OCI-LY7 (cell line): ENCODE results near the gene KIFC1. TPM values are rescaled to one million over a fixed set of nuclear protein-coding genes. Genes with fewer than 3 reads are reported as not detected.

Source experiments
- BruUV-seq: library from RNA; stranded (reverse); fragments of 400-500 nt; replicated peaks from 2 replicates; lab custom pipeline; 2021; lab: Mats Ljungman, UMichigan
- CTCF ChIA-PET: fragments of 300-600 bp; sonication (Branson Sonifier 250); formaldehyde crosslinking; loops from one replicate; lab custom pipeline; 2022; ENCODE audit warnings: antibody characterized with exemption; ENCODE audit not compliant: unreplicated experiment; lab: Charles Lee
- POLR2A ChIA-PET: fragments of 300-600 bp; sonication (Branson Sonifier 250); formaldehyde crosslinking; loops from one replicate; lab custom pipeline; 2022; ENCODE audit warnings: antibody characterized with exemption; lab: Charles Lee
- DNase-seq: peaks from one replicate; pipeline ENCODE4 v3.0.0-alpha.2; 2015; ENCODE audit warnings: low spot score
- H2AFZ ChIP-seq: fragments of 200-600 bp; sonication (generic), shearing (Covaris generic); 2 replicates; pipeline ENCODE4 v1.6.1; 2014; ENCODE audit warnings: mild to moderate bottlenecking, antibody characterized with exemption, low read length, moderate library complexity
- H3K27ac ChIP-seq: fragments of 200-600 bp; sonication (generic); 2 replicates; pipeline ENCODE4 v1.5.1; 2014; ENCODE audit warnings: mixed run types, low read depth, mild to moderate bottlenecking, moderate library complexity, low read length, inconsistent platforms; ENCODE audit not compliant: poor library complexity, severe bottlenecking
- H3K36me3 ChIP-seq: fragments of 200-600 bp; sonication (generic); 2 replicates; pipeline ENCODE4 v1.6.1; 2014; ENCODE audit warnings: mild to moderate bottlenecking, antibody characterized with exemption, low read length, moderate library complexity, mixed read lengths; ENCODE audit not compliant: insufficient read depth
- H3K4me1 ChIP-seq: fragments of 200-600 bp; sonication (generic); 2 replicates; pipeline ENCODE4 v1.5.1; 2014; ENCODE audit warnings: mild to moderate bottlenecking, low read length; ENCODE audit not compliant: insufficient read depth, poor library complexity, severe bottlenecking
- H3K4me2 ChIP-seq: fragments of 200-600 bp; sonication (generic); 2 replicates; pipeline ENCODE4 v1.6.1; 2014; ENCODE audit warnings: mild to moderate bottlenecking, low read length
- H3K4me3 ChIP-seq: fragments of 200-600 bp; sonication (generic); 2 replicates; pipeline ENCODE4 v1.5.1; 2014; ENCODE audit warnings: mild to moderate bottlenecking, low read depth, low read length; ENCODE audit not compliant: poor library complexity, severe bottlenecking
- H3K79me2 ChIP-seq: fragments of 200-600 bp; sonication (generic); 2 replicates; pipeline ENCODE4 v1.6.1; 2016; ENCODE audit warnings: low read depth, mild to moderate bottlenecking, low read length, moderate library complexity, mixed read lengths; ENCODE audit not compliant: insufficient read depth
- H3K9me2 ChIP-seq: fragments of 200-600 bp; sonication (generic); 2 replicates; pipeline ENCODE4 v1.6.1; 2016; ENCODE audit warnings: mild to moderate bottlenecking, low read length, mixed read lengths; ENCODE audit not compliant: insufficient read depth
- H3K9me3 ChIP-seq: fragments of 200-600 bp; sonication (generic); 2 replicates; pipeline ENCODE4 v1.6.1; 2014; ENCODE audit warnings: mild to moderate bottlenecking, mixed run types, low read length, mixed read lengths
- H4K20me1 ChIP-seq: fragments of 200-600 bp; sonication (generic); 2 replicates; pipeline ENCODE4 v1.6.1; 2014; ENCODE audit warnings: mild to moderate bottlenecking, antibody characterized with exemption, low read length, moderate library complexity, mixed read lengths; ENCODE audit not compliant: insufficient read depth
- CTCF ChIP-seq: fragments of 200-600 bp; sonication (generic); conservative IDR thresholded peaks from 2 replicates; pipeline ENCODE4 v1.5.1; 2014; ENCODE audit warnings: mild to moderate bottlenecking, antibody characterized with exemption, low read length, moderate library complexity, mixed read lengths
- EZH2phosphoT487 ChIP-seq: fragments of 200-600 bp; sonication (generic); IDR thresholded peaks from 2 replicates; pipeline ENCODE4 v1.6.1; 2018; ENCODE audit warnings: low read depth, borderline replicate concordance, mild to moderate bottlenecking, mixed run types, antibody characterized with exemption, low read length, moderate library complexity, mixed read lengths
- intact Hi-C: fragments of 100-400 bp; cut with micrococcal nuclease; formaldehyde crosslinking; loops from one replicate; pipeline ENCODE4 v1.10.0; 2022; ENCODE audit not compliant: unreplicated experiment
- total RNA-seq, 2 experiments: library from RNA; depleted of rRNA in 1 of 2; stranded (reverse); fragments of >200 nt in 1 of 2; shearing (Covaris generic) in 1 of 2; gene quantifications; 2 replicates each; pipeline ENCODE4 v1.2.3, GENCODE V29; 2014 to 2022

Gene KIFC1
- total RNA-seq, 2 experiments from 2014 or later, result 138 to 167 TPM

- Histone ChIP-seq H3K27ac (no peak overlapping the region), H3K9me3 (no peaks in the 10 kb centered on the region), H4K20me1 (no peaks in the 10 kb centered on the region), H3K4me3 (no peak overlapping the region), H3K79me2 (peaks cover 19% of the 10 kb centered on the region; the same call in 1 of the 2 replicates), H3K9me2 (no peaks in the 10 kb centered on the region), H3K4me1 (peaks cover 19% of the 10 kb centered on the region), H3K4me2 (no peak overlapping the region), H3K36me3 (peaks cover 49% of the 10 kb centered on the region; the same call in 1 of the 2 replicates), H2AFZ (no peak overlapping the region)
- CTCF ChIA-PET, result no interaction called here
- no peak for DNase-seq
- intact Hi-C loops, result no loop called here
- POLR2A ChIA-PET, result no interaction called here
- BruUV-seq, result no TSS peak
- TF ChIP-seq CTCF (no peak), EZH2phosphoT487 (no peak)
These were observed 60.0 kb downstream of the KIFC1 start for GRCh38 chr6:33451606-33452005.

GRCh38 chr6:33452496-33452895, 60.9 kb downstream of the KIFC1 start:
- CTCF ChIA-PET, result interaction anchor here (0.6 to 0.7 kb wide), 2 partner anchors 10 to 18 kb away, joined by 6 to 13 read pairs; no protein-coding TSS in a partner anchor
- no TSS peak for BruUV-seq
- Histone ChIP-seq H3K36me3 (peaks cover 46% of the 10 kb centered on the region), H3K4me2 (peak overlapping the region; percentile 96; the same call in 1 of the 2 replicates), H2AFZ (no peak overlapping the region), H3K4me1 (peaks cover 19% of the 10 kb centered on the region), H3K9me3 (no peaks in the 10 kb centered on the region), H3K4me3 (no peak overlapping the region), H4K20me1 (no peaks in the 10 kb centered on the region), H3K27ac (no peak overlapping the region), H3K9me2 (no peaks in the 10 kb centered on the region), H3K79me2 (peaks cover 19% of the 10 kb centered on the region; the same call in 1 of the 2 replicates)
- POLR2A ChIA-PET, result no interaction called here
- no peak for DNase-seq
- TF ChIP-seq EZH2phosphoT487, result no peak
- no peak for TF ChIP-seq CTCF
- intact Hi-C loops, result no loop called here

GRCh38 chr6:33453393-33454008, 61.9 kb downstream of the KIFC1 start:
- H3K4me1 ChIP-seq, result peaks cover 19% of the 10 kb centered on the region
- ChIA-PET CTCF (interaction anchor here (1.8 kb wide), 1 partner anchor 22 kb away, joined by 4 read pairs; no protein-coding TSS in a partner anchor), POLR2A (interaction anchor here (0.6 to 2.1 kb wide), 4 partner anchors 22 to 258 kb away, joined by 3 to 7 read pairs (median 4); partner anchors contain the start of gene UQCC2)
- peaks cover 37% of the 10 kb centered on the region for H3K36me3 ChIP-seq
- no peak for DNase-seq
- no peaks in the 10 kb centered on the region for H3K9me2 ChIP-seq
- peak overlapping the region; percentile 53; the same call in 1 of the 2 replicates for H2AFZ ChIP-seq
- TF ChIP-seq EZH2phosphoT487 (no peak), CTCF (no peak)
- H3K9me3 ChIP-seq, result no peaks in the 10 kb centered on the region
- no TSS peak for BruUV-seq
- peak overlapping the region; percentile 77 for H3K4me3 ChIP-seq
- H3K79me2 ChIP-seq, result peaks cover 19% of the 10 kb centered on the region; the same call in 1 of the 2 replicates
- peak overlapping the region; percentile 96 for H3K4me2 ChIP-seq
- peak overlapping the region; percentile 30 for H3K27ac ChIP-seq
- intact Hi-C loops, result loop anchor here (1.0 to 2.0 kb wide), 2 partner anchors 22 to 117 kb away; no protein-coding TSS in a partner anchor
- H4K20me1 ChIP-seq, result no peaks in the 10 kb centered on the region
